Natural killer cell (primary cell): ENCODE measurements around the gene UBAC1. TPM values are rescaled to one million over a fixed set of nuclear protein-coding genes. Genes with fewer than 3 reads are reported as not detected.

Source experiments
- ATAC-seq, 3 donors: fragments of 150-1000 bp in 2 of 3; fragments of 200-7000 bp in 1 of 3; cut with Tn5 transposase; 1 replicate in 1 of 3; 2 replicates in 2 of 3; pipeline ENCODE4 v1.10.0; 2021; ENCODE audit warnings: mild to moderate bottlenecking in 2 of 3, moderate library complexity in 2 of 3
- DNase-seq, 2 donors: peaks; one replicate each; pipeline versions ENCODE4 v3.0.0 to v3.0.0-alpha.2; 2013 to 2021; ENCODE audit warnings: mixed read lengths in 1 of 2
- H3K27ac ChIP-seq: one replicate; pipeline ENCODE4 v1.5.1; 2013; ENCODE audit warnings: mild to moderate bottlenecking, low read length
- H3K27me3 ChIP-seq: one replicate; pipeline ENCODE4 v1.6.1; 2013; ENCODE audit warnings: low read length; ENCODE audit not compliant: control insufficient read depth, insufficient read depth
- H3K36me3 ChIP-seq: one replicate; pipeline ENCODE4 v1.6.1; 2013; ENCODE audit warnings: low read length; ENCODE audit not compliant: control insufficient read depth, insufficient read depth
- H3K4me1 ChIP-seq: one replicate; pipeline ENCODE4 v1.6.1; 2013; ENCODE audit warnings: low read length; ENCODE audit not compliant: control insufficient read depth, insufficient read depth
- H3K4me3 ChIP-seq: one replicate; pipeline ENCODE4 v1.5.1; 2013; ENCODE audit warnings: low read length
- H3K9me3 ChIP-seq: one replicate; pipeline ENCODE4 v1.6.1; 2013; ENCODE audit warnings: low read length; ENCODE audit not compliant: control insufficient read depth, insufficient read depth
- H3K27ac Mint-ChIP-seq, 2 donors: one replicate each; pipeline ENCODE4 v1.8.0; 2022; ENCODE audit warnings: mild to moderate bottlenecking in 2 of 2, mixed read lengths in 2 of 2, moderate library complexity in 1 of 2
- H3K27me3 Mint-ChIP-seq, 2 donors: one replicate each; pipeline ENCODE4 v1.8.0; 2022; ENCODE audit warnings: low read depth in 2 of 2, mixed read lengths in 2 of 2
- H3K36me3 Mint-ChIP-seq: one replicate; pipeline ENCODE4 v1.8.0; 2022; ENCODE audit warnings: mixed read lengths
- H3K4me1 Mint-ChIP-seq, 2 donors: one replicate each; pipeline ENCODE4 v1.8.0; 2022; ENCODE audit warnings: mixed read lengths in 2 of 2
- H3K4me3 Mint-ChIP-seq: one replicate; pipeline ENCODE4 v1.8.0; 2022; ENCODE audit warnings: mild to moderate bottlenecking, moderate library complexity, mixed read lengths
- H3K9me3 Mint-ChIP-seq, 2 donors: one replicate each; pipeline ENCODE4 v1.8.0; 2022; ENCODE audit warnings: mixed read lengths in 2 of 2
- WGBS: methylation state at CpG from one replicate; pipeline ENCODE4 v1.1.7; 2013; ENCODE audit warnings: missing lambda C conversion rate; ENCODE audit not compliant: insufficient coverage; 5-methylcytosine and 5-hydroxymethylcytosine counted together
- intact Hi-C: fragments of 100-400 bp; cut with micrococcal nuclease; formaldehyde crosslinking; loops from one replicate; pipeline ENCODE4 v1.14.2; 2022
- total RNA-seq, 4 donors: library from RNA; stranded (reverse); fragments of 120-200 nt in 1 of 4; gene quantifications; one replicate each; pipeline versions ENCODE4 v1.2.3 to v1.2.4, GENCODE V29; 2013 to 2022
- TF ChIP-seq, protein P1 (sequence below): fragments of 200-600 bp; IDR thresholded peaks from one replicate; pipeline ENCODE4 v1.8.0; 2022; ENCODE audit warnings: antibody characterized with exemption

The UBAC1 gene
- total RNA-seq, 3 donors from 2014 or later (not counting 1 experiment from before 2014, with no cell fraction given) = 22.7 to 31.8 (median 27.6) TPM

DNA sequence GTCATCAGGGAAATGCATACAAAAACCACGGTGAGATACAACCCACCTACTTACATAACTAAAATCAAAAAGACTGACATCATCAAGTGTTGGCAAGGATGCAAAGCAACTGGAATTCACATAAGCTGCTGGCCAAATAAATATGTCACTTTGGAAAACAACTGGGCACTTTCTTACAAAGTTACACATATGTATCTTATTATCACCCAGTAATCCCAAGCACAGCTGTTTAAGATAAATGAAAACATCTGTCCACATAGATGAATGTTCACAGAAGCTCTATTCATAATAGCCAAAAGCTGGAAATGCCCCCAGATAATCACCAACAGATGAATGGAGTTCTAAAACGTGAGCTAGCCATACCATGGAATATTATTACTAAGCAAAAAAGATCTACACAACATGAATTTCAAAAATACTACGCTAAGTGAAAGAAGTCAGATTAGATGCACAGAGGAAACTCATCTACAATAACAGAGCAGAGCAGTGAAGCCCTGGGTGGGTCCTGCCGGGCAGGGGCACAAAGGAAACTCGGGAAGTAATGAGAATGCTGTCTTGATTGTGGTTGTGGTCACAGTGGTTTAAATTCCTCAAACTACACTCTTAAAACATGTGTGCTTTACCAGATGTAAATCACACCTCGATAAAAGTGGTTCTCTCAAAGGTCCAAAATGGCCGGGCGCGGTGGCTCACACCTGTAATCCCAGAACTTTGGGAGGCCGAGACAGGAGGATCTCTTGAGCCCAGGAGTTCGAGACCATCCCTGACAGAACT is 62.4 kb downstream of the UBAC1 start:
- no peaks in the 10 kb centered on the region for H3K36me3 Mint-ChIP-seq
- H3K27ac Mint-ChIP-seq = peak overlapping the region in 1 of 2 donors; percentile 48
- Histone ChIP-seq H3K36me3 (no peaks in the 10 kb centered on the region), H3K4me3 (no peak overlapping the region), H3K9me3 (no peaks in the 10 kb centered on the region), H3K27me3 (no peaks in the 10 kb centered on the region), H3K27ac (no peak overlapping the region), H3K4me1 (peaks cover 13% of the 10 kb centered on the region)
- H3K27me3 Mint-ChIP-seq = no peaks in the 10 kb centered on the region
- peak in 1 of 3 donors; percentile 30 for ATAC-seq
- no peaks in the 10 kb centered on the region for H3K9me3 Mint-ChIP-seq
- no peak for DNase-seq
- TF ChIP-seq, protein P1, sequence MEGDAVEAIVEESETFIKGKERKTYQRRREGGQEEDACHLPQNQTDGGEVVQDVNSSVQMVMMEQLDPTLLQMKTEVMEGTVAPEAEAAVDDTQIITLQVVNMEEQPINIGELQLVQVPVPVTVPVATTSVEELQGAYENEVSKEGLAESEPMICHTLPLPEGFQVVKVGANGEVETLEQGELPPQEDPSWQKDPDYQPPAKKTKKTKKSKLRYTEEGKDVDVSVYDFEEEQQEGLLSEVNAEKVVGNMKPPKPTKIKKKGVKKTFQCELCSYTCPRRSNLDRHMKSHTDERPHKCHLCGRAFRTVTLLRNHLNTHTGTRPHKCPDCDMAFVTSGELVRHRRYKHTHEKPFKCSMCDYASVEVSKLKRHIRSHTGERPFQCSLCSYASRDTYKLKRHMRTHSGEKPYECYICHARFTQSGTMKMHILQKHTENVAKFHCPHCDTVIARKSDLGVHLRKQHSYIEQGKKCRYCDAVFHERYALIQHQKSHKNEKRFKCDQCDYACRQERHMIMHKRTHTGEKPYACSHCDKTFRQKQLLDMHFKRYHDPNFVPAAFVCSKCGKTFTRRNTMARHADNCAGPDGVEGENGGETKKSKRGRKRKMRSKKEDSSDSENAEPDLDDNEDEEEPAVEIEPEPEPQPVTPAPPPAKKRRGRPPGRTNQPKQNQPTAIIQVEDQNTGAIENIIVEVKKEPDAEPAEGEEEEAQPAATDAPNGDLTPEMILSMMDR = no peak
- peaks cover 42 to 62% of the 10 kb centered on the region in 2 donors for H3K4me1 Mint-ChIP-seq
- H3K4me3 Mint-ChIP-seq = no peak overlapping the region
- intact Hi-C loops = no loop called here
- WGBS = 51% methylated on average over 11 of the region's 11 CpGs

DNA sequence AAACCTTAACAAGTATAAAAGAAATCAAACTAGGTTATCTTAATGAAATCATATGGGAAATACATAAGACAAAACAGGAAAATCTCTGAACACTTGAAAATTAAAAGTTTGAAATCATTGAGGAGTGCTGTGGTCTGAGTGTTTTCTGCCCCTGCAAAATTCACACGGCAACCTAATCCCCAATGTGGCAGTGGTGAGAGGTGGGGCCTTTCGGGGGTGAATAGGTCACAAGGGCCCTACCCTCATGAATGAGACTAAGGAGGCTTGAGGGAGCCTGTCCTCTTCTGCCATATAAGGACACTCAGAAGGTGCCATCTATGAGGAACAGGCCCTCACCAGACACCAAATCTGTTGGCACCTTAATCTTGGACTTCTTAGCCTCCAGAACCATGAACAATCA is 64.5 kb downstream of the UBAC1 start:
- ATAC-seq = peak in 1 of 3 donors; percentile 61
- H3K4me1 Mint-ChIP-seq = peaks cover 50 to 71% of the 10 kb centered on the region in 2 donors
- no peaks in the 10 kb centered on the region for H3K27me3 Mint-ChIP-seq
- no peak for DNase-seq
- H3K4me3 ChIP-seq = no peak overlapping the region
- TF ChIP-seq, protein P1 = no peak
- no peak overlapping the region for H3K4me3 Mint-ChIP-seq
- no peaks in the 10 kb centered on the region for H3K27me3 ChIP-seq
- no peaks in the 10 kb centered on the region for H3K36me3 ChIP-seq
- H3K9me3 Mint-ChIP-seq = no peaks in the 10 kb centered on the region
- WGBS = 58% methylated on average over 2 of the region's 2 CpGs
- H3K9me3 ChIP-seq = no peaks in the 10 kb centered on the region
- peak overlapping the region; percentile 28 to 50 for H3K27ac Mint-ChIP-seq
- intact Hi-C loops = no loop called here
- no peak overlapping the region for H3K27ac ChIP-seq
- no peaks in the 10 kb centered on the region for H3K36me3 Mint-ChIP-seq
- H3K4me1 ChIP-seq = peaks cover 13% of the 10 kb centered on the region

GRCh38 chr9:135896205-135896604 is 65.0 kb downstream of the UBAC1 start:
- TF ChIP-seq, protein P1 = no peak
- Mint-ChIP-seq H3K36me3 (no peaks in the 10 kb centered on the region), H3K4me3 (no peak overlapping the region), H3K27ac (peak overlapping the region; percentile 28 to 50), H3K4me1 (peaks cover 49 to 71% of the 10 kb centered on the region in 2 donors), H3K27me3 (no peaks in the 10 kb centered on the region), H3K9me3 (no peaks in the 10 kb centered on the region)
- Histone ChIP-seq H3K4me3 (no peak overlapping the region), H3K27me3 (no peaks in the 10 kb centered on the region), H3K4me1 (peaks cover 13% of the 10 kb centered on the region), H3K9me3 (no peaks in the 10 kb centered on the region), H3K36me3 (no peaks in the 10 kb centered on the region), H3K27ac (no peak overlapping the region)
- ATAC-seq (no peak), DNase-seq (no peak)
- intact Hi-C loops = no loop called here
- WGBS = 67% methylated on average over 1 of the region's 3 CpGs
